ENCODE measurements around the gene UBAC2. TPM values are rescaled to one million over a fixed set of nuclear protein-coding genes. Genes with fewer than 3 reads are reported as not detected.
"Not testable (repeated sequence)": the region's sequence is repeated elsewhere in the genome, so short reads cannot be mapped to it uniquely, and the experiment has no call there.

UBAC2 gene
- polyA plus RNA-seq, 2 donors = 63.0 to 70.1 TPM

DNA sequence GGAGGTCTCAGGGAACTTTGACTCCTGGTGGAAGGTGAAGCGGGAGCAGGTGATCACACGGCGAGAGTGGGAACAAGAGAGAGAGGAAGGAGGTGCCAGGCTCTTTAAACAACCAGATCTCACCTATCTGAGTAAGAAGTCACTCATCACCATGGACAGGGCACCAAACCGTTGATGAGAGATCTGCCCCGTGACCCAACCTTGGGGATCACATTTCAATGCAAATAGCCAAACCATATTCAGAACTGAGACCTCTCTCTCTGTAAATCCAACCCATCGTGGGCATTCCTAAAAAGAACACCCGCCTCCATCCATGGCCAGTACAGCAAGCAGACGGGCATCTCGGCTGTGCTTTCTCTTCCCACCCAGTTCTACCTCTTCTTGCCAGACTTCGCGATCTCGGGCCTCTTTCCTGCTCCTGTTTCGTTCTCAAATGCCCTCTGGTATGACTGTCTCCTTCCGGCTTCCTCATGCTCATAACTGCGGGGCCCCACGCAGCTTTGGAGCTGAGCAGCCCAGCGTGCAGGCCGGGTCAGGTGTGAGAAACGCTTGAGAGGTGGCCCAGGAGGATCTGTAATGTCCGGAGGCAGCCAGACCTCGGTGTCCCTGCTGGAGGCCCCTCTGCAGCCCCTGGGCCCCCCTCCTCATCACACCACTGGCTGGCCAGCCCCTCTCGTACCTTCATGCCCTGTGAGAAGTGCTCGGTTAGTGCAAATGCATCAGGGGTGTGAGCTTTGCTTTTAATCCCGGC, 203.5 kb downstream of the UBAC2 start:
- Histone ChIP-seq H3K4me1 (ENCODE audit: control insufficient read depth in 2 of 2, insufficient read depth in 2 of 2, low read length in 1 of 2) (no peaks in the 10 kb centered on the region), H3K27ac (ENCODE audit: low read depth in 2 of 2, low read length in 1 of 2) (no peak overlapping the region), H3K36me3 (ENCODE audit: control insufficient read depth in 2 of 2, insufficient read depth in 2 of 2, low read length in 1 of 2) (no peaks in the 10 kb centered on the region), H3K4me3 (ENCODE audit: low read depth in 1 of 2, low read length in 2 of 2) (no peak overlapping the region), H3K27me3 (ENCODE audit: control insufficient read depth in 1 of 2, insufficient read depth in 2 of 2, low read length in 2 of 2) (no peaks in the 10 kb centered on the region), H3K9me3 (ENCODE audit: control insufficient read depth in 2 of 2, insufficient read depth in 1 of 2, low read depth in 1 of 2, low read length in 1 of 2) (no peaks in the 10 kb centered on the region)
- WGBS, 2 donors = 71 to 74% methylated on average over 24 of the region's 24 CpGs

DNA sequence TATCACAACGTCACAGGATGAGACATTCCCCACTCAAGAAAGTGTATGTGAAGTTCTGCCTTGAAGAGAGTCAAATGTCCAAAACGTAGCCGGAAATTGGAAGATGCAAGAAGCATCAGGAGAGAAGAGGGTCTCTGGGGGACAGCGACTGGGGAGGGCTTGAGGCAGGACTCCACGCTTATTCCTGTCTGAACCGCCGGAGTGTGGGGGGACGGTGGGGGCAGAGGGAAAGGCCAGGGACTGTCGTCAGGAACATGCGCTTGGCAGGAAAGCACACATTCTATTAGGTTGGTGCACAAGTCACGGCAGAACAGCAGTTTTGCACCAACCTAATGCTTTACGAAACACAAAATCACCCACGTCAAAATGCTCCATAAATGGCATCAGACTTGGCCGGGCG, 205.3 kb downstream of the UBAC2 start:
- no peaks in the 10 kb centered on the region for H3K36me3 ChIP-seq (ENCODE audit: control insufficient read depth in 2 of 2, insufficient read depth in 2 of 2, low read length in 1 of 2)
- H3K4me1 ChIP-seq (ENCODE audit: control insufficient read depth in 2 of 2, insufficient read depth in 2 of 2, low read length in 1 of 2) = no peaks in the 10 kb centered on the region
- H3K9me3 ChIP-seq (ENCODE audit: control insufficient read depth in 2 of 2, insufficient read depth in 1 of 2, low read depth in 1 of 2, low read length in 1 of 2) = no peaks in the 10 kb centered on the region
- WGBS, 2 donors = 87 to 92% methylated on average over 15 of the region's 15 CpGs
- H3K4me3 ChIP-seq (ENCODE audit: low read depth in 1 of 2, low read length in 2 of 2) = no peak overlapping the region
- H3K27me3 ChIP-seq (ENCODE audit: control insufficient read depth in 1 of 2, insufficient read depth in 2 of 2, low read length in 2 of 2) = no peaks in the 10 kb centered on the region
- no peak overlapping the region for H3K27ac ChIP-seq (ENCODE audit: low read depth in 2 of 2, low read length in 1 of 2)

GRCh38 chr13:99406799-99407201, 206.1 kb downstream of the UBAC2 start:
- 45 to 58% methylated on average over 6 of the region's 6 CpGs for WGBS, 2 donors
- Histone ChIP-seq H3K27me3 (ENCODE audit: control insufficient read depth in 1 of 2, insufficient read depth in 2 of 2, low read length in 2 of 2) (no peaks in the 10 kb centered on the region), H3K4me3 (ENCODE audit: low read depth in 1 of 2, low read length in 2 of 2) (no peak overlapping the region), H3K36me3 (ENCODE audit: control insufficient read depth in 2 of 2, insufficient read depth in 2 of 2, low read length in 1 of 2) (no peaks in the 10 kb centered on the region), H3K9me3 (ENCODE audit: control insufficient read depth in 2 of 2, insufficient read depth in 1 of 2, low read depth in 1 of 2, low read length in 1 of 2) (peaks cover 0 to under 1% of the 10 kb centered on the region in 2 donors), H3K27ac (ENCODE audit: low read depth in 2 of 2, low read length in 1 of 2) (no peak overlapping the region), H3K4me1 (ENCODE audit: control insufficient read depth in 2 of 2, insufficient read depth in 2 of 2, low read length in 1 of 2) (no peaks in the 10 kb centered on the region)

DNA sequence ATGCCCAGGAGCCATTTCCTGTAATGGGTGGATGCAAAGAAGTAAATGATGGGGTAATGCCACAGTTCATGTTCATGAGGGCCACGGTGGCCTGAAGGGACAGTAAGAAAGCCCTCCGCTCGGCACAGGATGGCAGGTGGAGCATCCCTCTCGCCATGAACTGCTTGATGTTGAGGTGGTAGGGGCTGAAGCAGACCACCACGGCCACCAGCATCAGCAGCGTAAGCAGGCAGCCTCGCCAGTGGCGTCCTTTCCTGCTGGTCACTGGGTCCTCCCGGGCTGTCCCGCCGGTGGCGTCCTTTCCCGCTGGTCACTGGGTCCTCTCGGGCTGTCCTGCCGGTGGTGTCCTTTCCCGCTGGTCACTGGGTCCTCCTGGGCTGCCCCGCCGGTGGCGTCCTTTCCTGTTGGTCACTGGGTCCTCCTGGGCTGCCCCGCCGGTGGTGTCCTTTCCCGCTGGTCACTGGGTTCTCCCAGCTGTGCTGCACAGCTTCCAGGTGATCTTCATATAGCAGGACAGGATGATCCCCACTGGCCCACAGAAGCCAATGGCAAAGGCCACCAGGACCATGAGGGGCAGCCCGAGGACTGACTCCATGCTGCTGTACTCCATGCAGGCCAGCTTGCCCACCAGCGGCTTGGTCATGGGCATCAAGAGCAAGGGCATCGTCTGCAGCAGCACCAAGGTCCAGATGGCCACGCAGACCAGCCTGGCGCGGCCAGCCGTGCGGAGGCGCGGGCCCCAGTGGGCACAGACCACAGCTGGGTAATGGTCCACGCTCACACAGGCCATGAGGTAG, 207.4 kb downstream of the UBAC2 start:
- Histone ChIP-seq H3K27ac (ENCODE audit: low read depth in 2 of 2, low read length in 1 of 2) (no peak overlapping the region), H3K9me3 (ENCODE audit: control insufficient read depth in 2 of 2, insufficient read depth in 1 of 2, low read depth in 1 of 2, low read length in 1 of 2) (peaks cover 0 to 2% of the 10 kb centered on the region in 2 donors), H3K36me3 (ENCODE audit: control insufficient read depth in 2 of 2, insufficient read depth in 2 of 2, low read length in 1 of 2) (no peaks in the 10 kb centered on the region), H3K27me3 (ENCODE audit: control insufficient read depth in 1 of 2, insufficient read depth in 2 of 2, low read length in 2 of 2) (no peaks in the 10 kb centered on the region), H3K4me3 (ENCODE audit: low read depth in 1 of 2, low read length in 2 of 2) (no peak overlapping the region), H3K4me1 (ENCODE audit: control insufficient read depth in 2 of 2, insufficient read depth in 2 of 2, low read length in 1 of 2) (no peaks in the 10 kb centered on the region)
- 85 to 96% methylated on average over 19 to 33 of the region's 33 CpGs for WGBS, 2 donors

DNA sequence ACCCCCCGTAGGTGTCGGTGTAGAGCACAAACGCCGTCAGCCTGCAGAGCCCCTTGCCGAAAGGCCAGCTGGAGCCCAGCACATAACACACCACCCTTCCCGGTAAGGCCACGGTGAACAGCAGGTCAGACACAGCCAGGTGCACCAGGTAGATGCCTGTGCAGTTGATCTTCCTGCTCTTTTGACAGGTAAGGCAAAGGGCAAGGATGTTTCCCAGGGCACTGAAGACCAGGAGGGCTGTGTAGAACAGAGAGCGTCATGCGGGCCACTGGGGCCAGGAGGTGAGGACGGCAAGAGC, 208.0 kb downstream of the UBAC2 start:
- no peaks in the 10 kb centered on the region for H3K36me3 ChIP-seq (ENCODE audit: control insufficient read depth in 2 of 2, insufficient read depth in 2 of 2, low read length in 1 of 2)
- WGBS, 2 donors = 96 to 98% methylated on average over 10 of the region's 10 CpGs
- H3K27me3 ChIP-seq (ENCODE audit: control insufficient read depth in 1 of 2, insufficient read depth in 2 of 2, low read length in 2 of 2) = no peaks in the 10 kb centered on the region
- no peak overlapping the region for H3K27ac ChIP-seq (ENCODE audit: low read depth in 2 of 2, low read length in 1 of 2)
- H3K4me3 ChIP-seq (ENCODE audit: low read depth in 1 of 2, low read length in 2 of 2) = no peak overlapping the region
- H3K4me1 ChIP-seq (ENCODE audit: control insufficient read depth in 2 of 2, insufficient read depth in 2 of 2, low read length in 1 of 2) = no peaks in the 10 kb centered on the region
- peaks cover 0 to 2% of the 10 kb centered on the region in 2 donors for H3K9me3 ChIP-seq (ENCODE audit: control insufficient read depth in 2 of 2, insufficient read depth in 1 of 2, low read depth in 1 of 2, low read length in 1 of 2)

DNA sequence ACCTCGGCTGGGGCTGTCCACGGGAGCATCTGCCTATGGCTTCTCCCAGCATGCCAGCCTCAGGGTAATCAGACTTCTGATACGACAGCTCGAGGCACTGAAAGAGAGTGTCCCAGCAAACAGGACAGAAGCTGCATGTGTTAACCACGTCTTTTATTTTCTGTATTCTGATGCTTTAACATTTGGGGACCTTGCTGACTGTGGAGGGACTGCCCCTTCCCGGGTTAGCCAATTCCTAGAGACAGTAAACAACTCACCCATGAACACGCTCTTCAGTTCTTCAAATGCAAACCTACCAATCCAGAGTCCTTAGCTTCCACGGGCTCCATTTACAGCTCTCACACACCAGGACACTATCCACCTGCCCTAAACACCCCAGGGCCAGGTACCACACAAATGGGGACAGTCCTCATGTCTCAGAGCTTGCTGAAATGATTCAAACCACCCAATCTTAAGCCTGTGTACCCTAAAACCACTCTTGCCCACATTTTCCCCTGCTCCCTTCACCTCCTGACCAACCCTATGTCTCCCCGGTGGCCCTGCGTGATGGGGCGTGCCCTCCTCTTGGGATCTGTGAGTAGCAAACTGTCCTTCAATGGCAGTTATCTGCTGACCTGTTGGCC, 208.9 kb downstream of the UBAC2 start:
- not testable (repeated sequence) for H3K4me1 ChIP-seq (ENCODE audit: control insufficient read depth in 2 of 2, insufficient read depth in 2 of 2, low read length in 1 of 2); H3K27me3 ChIP-seq (ENCODE audit: control insufficient read depth in 1 of 2, insufficient read depth in 2 of 2, low read length in 2 of 2); H3K27ac ChIP-seq (ENCODE audit: low read depth in 2 of 2, low read length in 1 of 2); H3K9me3 ChIP-seq (ENCODE audit: control insufficient read depth in 2 of 2, insufficient read depth in 1 of 2, low read depth in 1 of 2, low read length in 1 of 2); H3K36me3 ChIP-seq (ENCODE audit: control insufficient read depth in 2 of 2, insufficient read depth in 2 of 2, low read length in 1 of 2); H3K4me3 ChIP-seq (ENCODE audit: low read depth in 1 of 2, low read length in 2 of 2)
- WGBS, 2 donors = 85 to 87% methylated on average over 11 of the region's 11 CpGs

DNA sequence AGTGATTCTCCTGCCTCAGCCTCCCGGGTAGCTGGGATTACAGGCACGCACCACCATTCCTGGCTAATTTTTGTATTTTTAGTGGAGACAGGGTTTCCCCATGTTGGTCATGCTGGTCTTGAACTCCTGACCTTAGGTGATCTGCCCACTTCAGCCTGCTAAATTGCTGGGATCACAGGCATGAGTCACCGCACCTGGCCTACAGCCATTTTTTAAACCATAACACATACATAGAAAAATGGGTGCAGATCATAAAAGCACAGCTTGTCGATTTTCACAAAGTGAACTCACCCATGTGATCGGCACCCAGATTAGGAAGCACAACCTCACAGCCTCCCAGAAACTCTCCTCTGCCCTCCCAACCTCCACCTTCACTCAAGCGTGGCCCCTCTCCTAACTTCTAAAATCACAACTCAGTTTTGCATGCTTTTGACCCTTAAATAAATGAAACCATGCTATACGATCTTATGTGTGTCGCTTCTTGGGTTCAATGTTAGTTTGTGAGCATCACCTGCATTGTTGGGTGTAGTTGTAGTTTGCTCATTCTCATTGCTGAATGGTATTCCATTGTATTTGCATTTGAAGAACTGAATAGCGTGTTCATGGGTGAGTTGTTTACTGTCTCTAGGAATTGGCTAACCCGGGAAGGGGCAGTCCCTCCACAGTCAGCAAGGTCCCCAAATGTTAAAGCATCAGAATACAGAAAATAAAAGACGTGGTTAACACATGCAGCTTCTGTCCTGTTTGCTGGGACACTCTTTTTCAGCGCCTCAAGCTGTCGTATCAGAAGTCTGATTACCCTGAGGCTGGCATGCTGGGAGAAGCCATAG, 210.2 kb downstream of the UBAC2 start:
- WGBS, 2 donors = 84 to 85% methylated on average over 13 of the region's 13 CpGs
- not testable (repeated sequence) for H3K36me3 ChIP-seq (ENCODE audit: control insufficient read depth in 2 of 2, insufficient read depth in 2 of 2, low read length in 1 of 2); H3K27ac ChIP-seq (ENCODE audit: low read depth in 2 of 2, low read length in 1 of 2); H3K4me3 ChIP-seq (ENCODE audit: low read depth in 1 of 2, low read length in 2 of 2); H3K4me1 ChIP-seq (ENCODE audit: control insufficient read depth in 2 of 2, insufficient read depth in 2 of 2, low read length in 1 of 2); H3K9me3 ChIP-seq (ENCODE audit: control insufficient read depth in 2 of 2, insufficient read depth in 1 of 2, low read depth in 1 of 2, low read length in 1 of 2); H3K27me3 ChIP-seq (ENCODE audit: control insufficient read depth in 1 of 2, insufficient read depth in 2 of 2, low read length in 2 of 2)

DNA sequence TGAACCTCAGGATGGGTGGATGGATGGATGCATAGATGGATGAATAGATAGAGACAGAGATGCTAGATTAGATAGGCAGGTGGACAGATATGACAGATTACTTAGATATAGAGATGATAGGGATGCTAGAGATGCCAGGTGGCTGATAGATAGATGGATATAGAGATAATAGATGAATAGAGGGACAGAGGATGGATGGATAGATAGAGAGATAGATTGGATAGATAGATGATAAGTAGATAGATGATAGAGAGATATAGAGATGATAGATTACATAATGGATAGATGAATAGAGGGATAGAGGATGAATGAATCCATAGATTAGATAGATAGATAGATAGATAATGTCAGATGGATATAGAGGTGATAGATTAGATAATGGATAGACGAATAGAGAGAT, 212.2 kb downstream of the UBAC2 start:
- Histone ChIP-seq H3K27me3 (ENCODE audit: control insufficient read depth in 1 of 2, insufficient read depth in 2 of 2, low read length in 2 of 2) (no peaks in the 10 kb centered on the region), H3K4me3 (ENCODE audit: low read depth in 1 of 2, low read length in 2 of 2) (no peak overlapping the region), H3K4me1 (ENCODE audit: control insufficient read depth in 2 of 2, insufficient read depth in 2 of 2, low read length in 1 of 2) (peaks cover 0 to 2% of the 10 kb centered on the region in 2 donors), H3K36me3 (ENCODE audit: control insufficient read depth in 2 of 2, insufficient read depth in 2 of 2, low read length in 1 of 2) (no peaks in the 10 kb centered on the region), H3K9me3 (ENCODE audit: control insufficient read depth in 2 of 2, insufficient read depth in 1 of 2, low read depth in 1 of 2, low read length in 1 of 2) (peaks cover 0 to 2% of the 10 kb centered on the region in 2 donors), H3K27ac (ENCODE audit: low read depth in 2 of 2, low read length in 1 of 2) (no peak overlapping the region)
- 77 to 80% methylated on average over 1 of the region's 1 CpG for WGBS, 2 donors
